NCI-H460 (cell line): ENCODE results near the gene AOPEP. TPM values are rescaled to one million over a fixed set of nuclear protein-coding genes. Genes with fewer than 3 reads are reported as not detected.

Experiments
- DNase-seq: peaks from one replicate; pipeline ENCODE4 v3.0.0-alpha.2; 2016; ENCODE audit warnings: low read depth; ENCODE audit errors: extremely low read depth
- total RNA-seq: library from RNA; depleted of rRNA; stranded (reverse); fragments of >200 nt; shearing (Covaris generic); gene quantifications from 2 replicates; pipeline ENCODE4 v1.2.3, GENCODE V29; 2014

The AOPEP gene
- total RNA-seq, 1 experiment from 2014 or later: 27.0 TPM

DNA sequence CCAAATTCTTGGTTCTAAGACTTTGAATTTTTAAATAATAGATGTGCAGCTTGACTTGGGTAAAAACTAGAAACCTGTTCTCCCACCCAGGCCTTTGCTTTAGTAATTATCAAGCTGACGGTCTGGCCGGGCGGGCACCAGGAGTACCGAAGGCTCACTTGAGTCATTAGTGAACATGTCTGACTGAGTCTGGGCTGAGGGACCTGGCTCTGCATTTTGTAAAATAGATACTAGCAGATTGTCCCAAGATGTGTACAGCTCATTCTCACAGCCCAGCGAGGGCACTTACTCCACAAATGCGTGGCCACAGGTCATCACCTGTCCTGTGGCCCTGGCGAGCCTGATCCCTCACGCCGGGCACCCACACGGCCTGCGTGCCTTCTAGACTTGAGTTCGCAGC is 374.8 kb downstream of the AOPEP start:
- no peak for DNase-seq

- DNase-seq: no peak
These were observed 375.5 kb downstream of the AOPEP start for GRCh38 chr9:95102001-95102433.

GRCh38 chr9:95102572-95102971 is 376.1 kb downstream of the AOPEP start:
- DNase-seq: no peak

DNA sequence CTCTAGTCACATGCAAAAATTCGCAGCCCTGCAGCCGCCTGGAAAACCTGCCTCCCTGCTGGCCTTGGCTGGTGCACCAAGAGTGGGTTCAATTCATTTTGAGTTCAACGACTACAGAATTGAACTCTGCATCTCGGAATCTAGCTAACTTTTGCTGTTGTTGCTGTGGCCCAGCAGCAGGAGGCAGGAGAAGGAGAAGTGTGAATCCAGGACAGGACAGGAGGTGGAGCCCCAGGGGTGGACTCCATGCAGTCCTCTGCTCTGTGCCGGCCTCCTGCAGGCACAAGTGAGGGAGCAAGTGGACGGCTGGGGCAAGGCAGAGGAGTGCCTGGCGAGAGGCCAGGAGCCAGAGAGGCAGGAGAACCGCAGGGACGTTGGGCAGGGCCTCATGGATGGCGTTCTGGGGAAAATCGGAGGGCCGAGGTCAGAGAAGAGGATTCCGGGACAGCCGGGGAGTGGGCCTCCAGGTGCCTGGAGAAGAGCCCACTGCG is 376.8 kb downstream of the AOPEP start:
- no peak for DNase-seq

DNA sequence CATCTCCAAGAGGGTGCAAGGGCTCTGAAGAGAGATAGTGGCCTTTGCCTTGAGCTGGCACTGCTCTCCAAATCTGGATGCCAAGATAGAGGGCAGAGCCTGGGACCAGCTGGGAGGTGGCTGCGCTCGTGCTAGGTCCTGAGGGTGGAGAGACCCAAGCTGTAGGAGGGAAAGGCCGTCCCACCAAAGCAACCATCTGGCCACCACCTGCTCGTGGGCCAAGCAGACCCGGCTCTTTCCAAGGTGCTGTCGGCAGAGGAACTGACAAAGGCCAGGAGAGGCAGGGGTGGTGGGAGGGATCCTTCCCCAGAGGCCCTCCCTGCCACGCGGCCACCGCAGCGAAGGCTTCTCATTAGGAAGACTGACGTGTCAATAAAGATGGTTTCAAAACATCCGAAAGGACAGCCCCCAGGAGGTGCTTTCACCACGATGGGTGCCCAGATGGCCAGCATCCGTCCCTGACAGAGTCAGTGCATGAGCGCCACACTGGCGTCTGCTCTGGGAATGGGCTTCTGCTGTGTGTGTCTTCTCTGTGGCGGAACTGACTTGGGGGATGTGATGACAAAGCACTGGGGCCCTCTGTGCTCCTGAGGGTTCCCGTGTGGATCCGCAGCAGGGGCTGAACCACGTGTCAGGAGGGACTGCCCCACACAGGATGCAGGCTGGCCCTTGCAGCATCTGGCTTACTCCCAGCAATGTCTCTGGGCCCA is 377.5 kb downstream of the AOPEP start:
- no peak for DNase-seq

DNA sequence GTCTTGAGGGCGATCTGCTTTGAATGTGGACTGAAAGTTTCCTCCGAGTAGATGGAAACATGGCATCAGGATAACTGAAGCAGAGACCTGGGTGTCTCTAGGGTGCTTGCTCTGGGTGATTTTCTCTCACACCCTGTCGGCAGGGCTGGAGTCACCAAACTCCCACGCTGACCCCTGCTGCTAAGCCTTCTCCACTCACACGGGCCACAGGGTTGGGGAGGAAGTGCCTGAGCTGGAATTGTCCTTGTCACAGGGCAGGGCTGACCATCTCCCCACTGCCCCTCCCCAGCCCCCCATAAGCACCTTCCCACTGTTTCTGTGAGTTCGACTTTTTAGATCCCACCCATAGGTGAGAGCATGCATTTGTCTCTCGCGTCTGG is 378.1 kb downstream of the AOPEP start:
- no peak for DNase-seq

DNA sequence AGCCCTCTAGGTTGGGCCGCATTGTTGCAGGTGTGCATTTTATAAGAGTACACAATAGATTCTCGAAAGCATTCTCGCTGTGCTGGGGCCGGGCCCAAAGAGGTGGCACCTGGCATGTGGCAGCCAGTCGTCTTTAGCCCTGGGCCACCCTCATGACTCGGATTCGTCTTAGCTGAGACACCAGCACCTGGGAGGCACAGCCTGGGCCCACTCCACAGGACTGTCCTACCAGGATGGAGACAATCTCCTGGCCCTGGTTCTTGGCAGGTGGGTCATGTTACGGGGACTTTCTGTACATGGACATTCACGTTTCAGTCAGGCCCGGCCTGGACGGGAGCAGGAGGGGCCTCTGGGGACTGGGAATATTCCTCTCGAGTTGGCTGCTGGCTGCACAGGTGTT is 378.5 kb downstream of the AOPEP start:
- no peak for DNase-seq

DNA sequence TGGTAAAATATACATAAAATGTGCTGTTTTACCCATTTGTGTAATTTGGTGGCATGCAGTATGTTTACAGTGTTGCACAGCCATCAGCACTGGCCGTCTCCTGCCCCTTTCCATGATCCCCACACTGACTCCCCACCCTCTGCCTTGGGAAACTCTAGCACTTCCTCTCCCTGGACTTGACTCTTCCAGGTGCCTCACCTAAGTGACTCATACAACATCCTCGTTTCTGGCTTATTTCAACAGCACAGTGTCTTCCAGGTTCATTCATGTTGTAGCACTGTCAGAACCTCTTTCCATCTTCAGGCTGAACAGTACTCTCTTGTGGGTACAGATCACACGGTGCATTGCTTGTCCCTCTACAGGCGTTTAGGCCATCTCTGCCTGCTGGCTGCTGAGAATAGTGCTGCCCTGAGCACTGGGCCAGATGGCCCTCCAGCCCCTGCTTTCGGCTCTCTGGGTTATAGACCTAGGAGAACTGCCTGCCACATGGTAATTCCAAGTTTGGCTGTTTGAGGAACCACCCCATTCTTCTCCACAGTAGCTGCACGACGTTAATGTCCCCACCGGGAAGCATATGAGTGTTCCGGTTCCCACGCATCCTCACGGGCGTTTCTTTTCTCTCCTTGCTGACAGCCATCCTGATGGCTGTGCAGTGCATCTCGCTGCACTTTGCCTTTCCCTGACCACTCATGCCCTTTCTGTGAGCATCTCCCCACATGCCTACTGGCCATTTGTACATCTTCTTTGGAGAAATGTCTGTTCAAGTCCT is 379.2 kb downstream of the AOPEP start:
- no peak for DNase-seq

DNA sequence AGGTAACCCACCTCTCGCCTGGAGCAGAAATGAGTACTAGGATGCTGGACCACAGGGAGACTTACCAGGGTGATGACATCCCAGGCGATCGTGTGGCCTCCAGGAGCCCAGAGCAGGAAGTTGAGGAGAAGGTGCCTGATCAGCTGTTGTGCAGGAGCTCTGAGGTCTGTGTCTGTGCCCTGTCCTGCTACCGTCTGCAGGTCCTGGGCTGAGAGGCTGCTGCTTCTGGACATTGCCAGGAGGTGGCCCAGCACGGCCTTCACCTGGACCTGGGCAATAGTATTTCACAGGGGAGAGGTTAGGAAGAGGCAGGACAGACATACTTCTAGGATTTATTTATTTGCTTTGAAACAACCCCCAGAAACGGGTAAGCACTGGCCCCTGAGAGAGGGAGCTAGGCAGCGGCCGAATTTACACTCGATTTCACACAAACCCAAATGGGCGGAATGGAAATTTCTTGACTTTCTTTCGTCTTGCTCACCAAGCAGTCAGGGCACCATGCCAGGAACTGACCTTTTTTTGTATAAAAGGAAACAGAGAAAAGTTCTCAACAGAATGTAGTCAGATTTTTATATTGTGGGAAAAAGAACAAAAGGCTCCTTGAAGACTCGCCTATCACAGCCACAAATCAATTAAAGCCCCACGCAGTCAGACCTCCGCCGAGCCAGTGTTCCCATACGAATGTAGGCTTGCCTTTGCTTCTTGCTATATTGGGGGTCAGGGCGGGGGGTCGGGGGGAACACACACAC is 380.7 kb downstream of the AOPEP start:
- no peak for DNase-seq

GRCh38 chr9:95107976-95108375 is 381.5 kb downstream of the AOPEP start:
- no peak for DNase-seq

- DNase-seq: no peak
These were observed 382.3 kb downstream of the AOPEP start for GRCh38 chr9:95108777-95109176.

DNA sequence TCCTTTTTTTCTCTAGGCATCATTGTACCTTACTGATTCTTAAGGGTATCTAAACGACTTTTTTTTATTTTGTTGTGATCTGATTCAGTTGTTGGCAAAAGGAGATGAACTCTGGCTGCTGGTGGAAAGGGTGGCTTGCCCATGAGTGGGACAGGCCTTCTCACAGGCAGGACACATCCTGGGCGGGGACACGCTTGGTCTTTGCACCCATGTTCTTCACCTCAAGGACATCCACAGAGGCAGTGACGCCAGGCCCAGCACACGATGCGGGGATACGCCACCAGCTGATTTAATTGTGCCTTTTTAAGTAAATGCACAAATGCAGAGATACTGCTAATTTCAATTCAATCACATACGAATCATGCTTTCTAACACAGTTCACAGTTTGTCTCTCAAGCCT is 383.0 kb downstream of the AOPEP start:
- no peak for DNase-seq

GRCh38 chr9:95110921-95111525 is 384.5 kb downstream of the AOPEP start:
- no peak for DNase-seq

DNA sequence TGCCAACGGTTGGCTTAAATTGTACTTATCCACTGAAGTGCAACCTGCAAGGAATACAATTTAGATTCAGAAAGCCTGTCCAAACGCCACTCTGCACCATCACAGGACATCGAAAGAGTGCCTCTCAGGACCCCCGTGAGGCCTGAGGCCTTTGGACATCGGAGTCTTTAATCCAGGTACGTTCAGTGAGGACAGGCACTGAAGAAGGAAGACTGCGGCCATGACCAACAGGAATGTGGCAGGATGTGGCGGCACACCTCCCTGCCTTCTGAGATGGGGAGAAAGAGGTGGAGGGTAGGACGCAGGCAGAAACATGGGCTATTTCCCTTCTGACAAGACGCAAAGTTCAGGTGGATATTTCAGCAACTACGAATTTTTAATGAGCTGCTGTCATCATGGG is 385.2 kb downstream of the AOPEP start:
- DNase-seq: no peak

GRCh38 chr9:95112436-95113280 is 386.2 kb downstream of the AOPEP start:
- no peak for DNase-seq

- no peak for DNase-seq
These were observed 388.6 kb downstream of the AOPEP start for GRCh38 chr9:95115104-95115503.

DNA sequence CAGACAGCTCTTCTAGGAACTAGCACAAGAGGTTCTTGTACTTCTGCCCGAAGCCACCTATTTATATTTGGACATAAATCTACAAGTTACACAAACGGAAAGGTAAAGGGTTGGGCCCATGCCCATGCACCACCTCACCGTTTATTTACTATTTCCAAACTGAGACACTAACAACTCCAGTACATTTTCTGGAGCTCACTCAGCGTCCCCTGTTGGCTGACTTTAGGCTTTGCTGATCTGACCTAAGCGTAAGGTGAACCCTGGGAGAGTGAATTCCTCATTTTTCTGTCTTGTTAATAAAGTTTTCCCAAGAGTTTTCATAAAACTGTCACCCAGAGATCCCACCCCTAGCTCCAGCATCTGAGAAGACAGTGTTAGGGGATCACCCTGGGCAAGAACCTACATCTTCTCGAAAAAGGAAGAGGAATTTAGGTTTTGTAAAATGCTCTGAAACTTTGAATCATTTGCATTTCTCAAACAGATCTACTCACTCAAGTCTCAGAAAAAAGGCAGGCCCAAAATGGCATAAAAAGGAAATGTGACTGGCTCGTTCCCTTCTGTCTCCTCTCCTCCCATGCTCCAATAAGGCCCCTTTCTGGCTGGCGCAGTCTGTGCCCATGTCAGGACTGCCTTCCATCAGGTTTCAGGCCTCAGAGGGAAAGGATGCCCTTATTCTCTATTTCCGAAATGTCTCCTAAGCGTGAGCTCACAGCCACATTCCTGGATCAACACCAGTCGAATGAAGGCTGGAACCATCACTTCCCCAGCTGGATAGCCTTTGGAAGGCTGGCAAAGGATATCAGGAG is 389.7 kb downstream of the AOPEP start:
- DNase-seq: peak; percentile 18

- DNase-seq: no peak
These were observed 390.3 kb downstream of the AOPEP start for GRCh38 chr9:95116808-95117204.

DNA sequence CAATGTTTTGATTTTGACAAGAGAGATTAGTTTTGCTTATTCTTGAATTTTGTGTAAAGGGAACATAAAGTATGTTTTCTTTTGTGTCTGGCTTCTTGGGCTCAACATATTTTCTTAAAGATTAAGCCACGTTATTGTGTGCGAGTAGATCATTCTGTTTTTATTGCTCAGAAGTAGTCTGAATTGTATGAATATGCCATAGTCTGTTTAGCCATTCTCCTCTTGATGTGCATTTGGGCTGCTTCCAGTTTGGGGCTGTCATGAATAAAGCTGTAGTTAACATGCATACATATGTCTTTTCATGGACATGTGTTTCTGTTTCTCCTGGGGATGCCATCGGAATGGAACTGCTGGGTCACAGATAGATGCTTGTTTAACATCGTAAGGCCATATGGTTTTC is 392.1 kb downstream of the AOPEP start:
- DNase-seq: no peak
